Lower leg skin (tissue), 4 donors: ENCODE results near the gene ATAD3A. TPM values are rescaled to one million over a fixed set of nuclear protein-coding genes. Genes with fewer than 3 reads are reported as not detected.

Source experiments
- DNase-seq, 2 donors: peaks; one replicate each; pipeline ENCODE4 v3.0.0-alpha.2; 2019; ENCODE audit warnings: low spot score in 2 of 2
- H3K4me3 ChIP-seq: fragments of 200-600 bp; sonication (generic); 2 replicates; pipeline ENCODE4 v1.5.1; 2017; ENCODE audit warnings: mild to moderate bottlenecking, low read depth; ENCODE audit not compliant: poor library complexity, severe bottlenecking
- POLR2A ChIP-seq, 2 donors: fragments of 450-650 bp; IDR thresholded peaks; one replicate each; pipeline ENCODE4 v1.6.1; 2016 to 2017; ENCODE audit warnings: antibody characterized with exemption in 2 of 2, mild to moderate bottlenecking in 1 of 2, moderate library complexity in 1 of 2
- WGBS, 2 donors: methylation state at CpG; one replicate each; pipeline ENCODE4 v1.1.5; 2018; 5-methylcytosine and 5-hydroxymethylcytosine counted together
- intact Hi-C: fragments of 100-400 bp; cut with DNase I; formaldehyde crosslinking; loops from one replicate; pipeline ENCODE4 v1.15.0; 2023; ENCODE audit warnings: low total_unique reads
- total RNA-seq, 4 donors: library from RNA; depleted of rRNA; stranded (reverse); fragments of >200 nt; gene quantifications; one replicate each; pipeline ENCODE4 v1.1.0, GENCODE V29; 2016
- TF ChIP-seq, protein P1 (sequence below), 3 donors: fragments of 450-650 bp; IDR thresholded peaks; one replicate each; pipeline ENCODE4 v1.5.1; 2016; ENCODE audit warnings: antibody characterized with exemption in 3 of 3, mild to moderate bottlenecking in 3 of 3, moderate library complexity in 2 of 3

Gene ATAD3A
- total RNA-seq, 4 donors from 2014 or later, result 23.2 to 33.3 (median 26.9) TPM

DNA sequence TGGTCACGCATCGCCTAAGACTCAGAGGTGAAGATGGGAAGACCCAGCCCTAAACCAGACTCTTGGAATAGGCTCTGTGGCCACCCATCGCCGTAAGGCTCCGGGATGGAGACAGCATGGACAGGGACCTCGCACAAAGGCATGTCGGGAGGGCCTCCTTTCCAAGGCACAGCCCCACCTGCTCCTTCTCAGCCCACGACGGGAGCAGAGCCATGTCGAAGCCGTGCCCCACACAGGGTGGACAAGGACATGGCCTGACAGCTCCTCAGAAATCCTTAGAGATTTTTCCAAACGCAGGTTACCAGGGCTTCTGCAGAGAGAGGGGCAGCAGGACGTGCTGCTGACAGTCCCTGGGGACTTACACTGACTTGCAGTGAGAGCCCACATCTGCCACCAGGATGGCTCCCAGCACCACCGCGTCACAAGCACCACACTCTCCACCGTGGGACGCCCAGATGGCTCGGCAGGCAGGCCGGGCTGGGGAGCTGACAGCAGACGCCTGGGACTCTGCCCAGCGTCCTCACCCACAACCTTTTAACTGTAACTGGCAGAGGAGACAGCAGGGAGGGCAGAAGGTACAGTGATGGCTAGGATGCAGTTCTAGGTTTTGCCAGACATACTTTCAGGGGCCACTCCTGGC lies 50.7 kb downstream of the ATAD3A start:
- TF ChIP-seq, protein P1, sequence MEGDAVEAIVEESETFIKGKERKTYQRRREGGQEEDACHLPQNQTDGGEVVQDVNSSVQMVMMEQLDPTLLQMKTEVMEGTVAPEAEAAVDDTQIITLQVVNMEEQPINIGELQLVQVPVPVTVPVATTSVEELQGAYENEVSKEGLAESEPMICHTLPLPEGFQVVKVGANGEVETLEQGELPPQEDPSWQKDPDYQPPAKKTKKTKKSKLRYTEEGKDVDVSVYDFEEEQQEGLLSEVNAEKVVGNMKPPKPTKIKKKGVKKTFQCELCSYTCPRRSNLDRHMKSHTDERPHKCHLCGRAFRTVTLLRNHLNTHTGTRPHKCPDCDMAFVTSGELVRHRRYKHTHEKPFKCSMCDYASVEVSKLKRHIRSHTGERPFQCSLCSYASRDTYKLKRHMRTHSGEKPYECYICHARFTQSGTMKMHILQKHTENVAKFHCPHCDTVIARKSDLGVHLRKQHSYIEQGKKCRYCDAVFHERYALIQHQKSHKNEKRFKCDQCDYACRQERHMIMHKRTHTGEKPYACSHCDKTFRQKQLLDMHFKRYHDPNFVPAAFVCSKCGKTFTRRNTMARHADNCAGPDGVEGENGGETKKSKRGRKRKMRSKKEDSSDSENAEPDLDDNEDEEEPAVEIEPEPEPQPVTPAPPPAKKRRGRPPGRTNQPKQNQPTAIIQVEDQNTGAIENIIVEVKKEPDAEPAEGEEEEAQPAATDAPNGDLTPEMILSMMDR (IDR thresholded peaks at IDR 0.05), result no peak
- TF ChIP-seq POLR2A (IDR thresholded peaks at IDR 0.05), result no peak
- H3K4me3 ChIP-seq, result no peak overlapping the region
- WGBS, 2 donors, result 84 to 89% methylated on average over 18 to 21 of the region's 21 CpGs
- DNase-seq, result no peak
- intact Hi-C loops, result no loop called here

DNA sequence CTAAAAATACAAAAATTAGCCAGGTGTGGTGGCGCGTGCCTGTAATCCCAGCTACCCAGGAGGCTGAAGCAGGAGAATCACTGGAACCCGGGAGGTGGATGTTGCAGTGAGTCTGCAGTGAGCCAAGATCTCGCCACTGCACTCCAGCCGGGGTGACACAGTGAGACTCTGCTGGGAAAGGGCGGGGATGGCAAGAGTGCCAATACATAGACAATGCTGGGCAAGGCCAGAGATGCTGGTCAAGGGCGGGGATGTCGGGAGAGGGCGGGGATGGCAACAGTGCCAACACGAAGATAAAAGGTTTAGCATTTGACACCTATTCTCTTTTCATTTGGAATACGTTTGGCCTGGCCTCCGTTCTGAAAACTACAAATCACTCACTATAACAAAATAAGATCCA lies 51.7 kb downstream of the ATAD3A start:
- DNase-seq, result no peak
- TF ChIP-seq, protein P1 (IDR thresholded peaks at IDR 0.05), result no peak
- no peak for TF ChIP-seq POLR2A (IDR thresholded peaks at IDR 0.05)
- no peak overlapping the region for H3K4me3 ChIP-seq
- intact Hi-C loops, result no loop called here
- WGBS, 2 donors, result 83 to 86% methylated on average over 12 of the region's 12 CpGs

- H3K4me3 ChIP-seq, result no peak overlapping the region
- 89 to 94% methylated on average over 19 of the region's 19 CpGs for WGBS, 2 donors
- TF ChIP-seq, protein P1 (IDR thresholded peaks at IDR 0.05), result no peak
- no peak for TF ChIP-seq POLR2A (IDR thresholded peaks at IDR 0.05)
- intact Hi-C loops, result no loop called here
- DNase-seq, result no peak
Measured at GRCh38 chr1:1564268-1564667, 52.3 kb downstream of the ATAD3A start.

DNA sequence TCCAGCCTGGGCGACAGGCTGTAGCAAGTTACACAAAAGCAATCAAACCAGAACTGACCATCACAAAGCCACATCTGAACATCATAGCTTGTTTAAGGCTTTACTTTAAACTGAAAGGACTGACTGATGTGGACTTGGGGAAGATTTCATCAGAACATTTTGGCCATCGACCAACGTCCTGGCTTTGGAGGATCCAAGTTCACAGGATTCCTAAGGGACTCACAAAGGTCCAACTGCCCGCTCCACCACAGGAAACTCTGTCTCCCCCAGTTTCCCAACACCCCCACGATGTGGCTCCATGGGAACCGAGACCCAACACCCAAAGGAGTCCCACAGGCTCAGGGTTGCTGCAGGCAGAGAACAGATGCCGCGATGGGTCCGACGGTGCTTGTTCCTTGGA lies 53.4 kb downstream of the ATAD3A start:
- no peak overlapping the region for H3K4me3 ChIP-seq
- DNase-seq, result no peak
- WGBS, 2 donors, result 91 to 93% methylated on average over 10 of the region's 10 CpGs
- intact Hi-C loops, result no loop called here
- TF ChIP-seq, protein P1 (IDR thresholded peaks at IDR 0.05), result no peak
- TF ChIP-seq POLR2A (IDR thresholded peaks at IDR 0.05), result no peak

DNA sequence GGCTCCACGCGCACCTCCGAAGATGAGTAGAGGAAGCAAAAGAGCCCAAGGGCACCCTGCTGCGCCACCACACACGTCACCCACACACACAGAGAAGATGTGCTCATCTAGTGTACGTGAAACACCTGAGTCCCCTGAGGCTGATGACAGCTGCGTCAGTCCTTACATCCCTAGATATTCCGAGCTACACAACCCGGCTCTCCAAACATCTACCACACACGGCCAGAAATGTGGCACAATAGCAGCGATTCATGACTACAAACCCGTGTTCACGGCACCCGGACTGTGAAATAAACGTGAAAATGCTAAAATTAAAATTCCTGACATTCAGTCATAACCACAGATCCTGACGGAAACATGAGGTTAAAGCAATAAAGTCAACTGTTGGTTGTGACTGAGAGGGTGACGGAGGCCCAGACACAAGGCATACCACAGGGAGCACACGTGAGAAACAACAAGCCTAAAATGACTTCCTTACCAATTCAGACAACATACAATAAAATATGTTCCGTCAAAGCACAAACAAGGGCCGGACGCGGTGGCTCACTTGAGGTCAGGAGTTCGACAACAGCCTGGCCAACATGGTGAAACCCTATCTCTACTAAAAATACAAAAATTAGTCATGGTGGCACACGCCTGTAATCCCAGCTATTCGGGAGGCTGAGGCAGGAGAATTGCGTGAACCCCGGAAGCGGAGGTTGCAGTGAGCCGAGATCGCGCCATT lies 55.4 kb downstream of the ATAD3A start:
- no peak for DNase-seq
- intact Hi-C loops, result no loop called here
- H3K4me3 ChIP-seq, result no peak overlapping the region
- TF ChIP-seq POLR2A (IDR thresholded peaks at IDR 0.05), result no peak
- TF ChIP-seq, protein P1 (IDR thresholded peaks at IDR 0.05), result no peak
- WGBS, 2 donors, result 88 to 89% methylated on average over 31 of the region's 31 CpGs
